IMR-90 (cell line): Measurements from ENCODE around the gene WDFY2.

Experiments used
- CTCF ChIP-seq: conservative IDR thresholded peaks from 2 replicates; pipeline ENCODE4 v1.5.1; 2012; ENCODE audit warnings: mild to moderate bottlenecking, low read depth, low read length, improper control_type of control experiment
- ELK1 ChIP-seq: fragments of 150-350 bp; IDR thresholded peaks from 2 replicates; pipeline ENCODE4 v1.6.1; 2016; ENCODE audit warnings: low read depth, mild to moderate bottlenecking, low read length, moderate library complexity, borderline replicate concordance
- FOS ChIP-seq: fragments of 150-350 bp; IDR thresholded peaks from 2 replicates; pipeline ENCODE4 v1.6.1; 2016; ENCODE audit warnings: low read depth, low read length
- MAFK ChIP-seq: IDR thresholded peaks from 2 replicates; pipeline ENCODE4 v1.6.1; 2012; ENCODE audit warnings: low read depth, low read length, improper control_type of control experiment
- MAZ ChIP-seq: IDR thresholded peaks from 2 replicates; pipeline ENCODE4 v1.6.1; 2012; ENCODE audit warnings: low read depth, mild to moderate bottlenecking, low read length, improper control_type of control experiment, moderate library complexity, borderline replicate concordance
- NFE2L2 ChIP-seq: fragments of 150-350 bp; IDR thresholded peaks from 2 replicates; pipeline ENCODE4 v1.6.1; 2016; ENCODE audit warnings: low read depth, mild to moderate bottlenecking, low read length
- POLR2A ChIP-seq: IDR thresholded peaks from 2 replicates; pipeline ENCODE4 v1.6.1; 2012; ENCODE audit warnings: mild to moderate bottlenecking, low read depth, low read length
- RAD21 ChIP-seq: IDR thresholded peaks from 2 replicates; pipeline ENCODE4 v1.6.1; 2012; ENCODE audit warnings: low read length, improper control_type of control experiment
- RCOR1 ChIP-seq: IDR thresholded peaks from 2 replicates; pipeline ENCODE4 v1.6.1; 2012; ENCODE audit warnings: mild to moderate bottlenecking, low read length, improper control_type of control experiment; ENCODE audit not compliant: insufficient replicate concordance
- RFX5 ChIP-seq: IDR thresholded peaks from 2 replicates; pipeline ENCODE4 v1.8.0; 2012; ENCODE audit warnings: low read depth, mild to moderate bottlenecking, low read length, moderate library complexity
- SMC3 ChIP-seq: fragments of 150-350 bp; IDR thresholded peaks from 2 replicates; pipeline ENCODE4 v1.6.1; 2016; ENCODE audit warnings: low read depth, mild to moderate bottlenecking, antibody characterized with exemption, low read length, moderate library complexity
- USF2 ChIP-seq: fragments of 150-350 bp; IDR thresholded peaks from 2 replicates; pipeline ENCODE4 v1.6.1; 2017; ENCODE audit warnings: mild to moderate bottlenecking, antibody characterized with exemption, low read length, low read depth

GRCh38 chr13:51628059-51628852, 44.0 kb downstream of the WDFY2 start:
- TF ChIP-seq POLR2A, result no peak
- TF ChIP-seq MAFK, result no peak
- TF ChIP-seq RAD21, result no peak
- TF ChIP-seq CTCF, result no peak
- no peak for TF ChIP-seq MAZ
- TF ChIP-seq ELK1, result no peak
- no peak for TF ChIP-seq RFX5
- TF ChIP-seq FOS, result no peak
- TF ChIP-seq SMC3, result no peak
- TF ChIP-seq NFE2L2, result no peak
- TF ChIP-seq RCOR1, result no peak
- TF ChIP-seq USF2, result no peak
